ENCODE data around the gene RPL36A.

DNA sequence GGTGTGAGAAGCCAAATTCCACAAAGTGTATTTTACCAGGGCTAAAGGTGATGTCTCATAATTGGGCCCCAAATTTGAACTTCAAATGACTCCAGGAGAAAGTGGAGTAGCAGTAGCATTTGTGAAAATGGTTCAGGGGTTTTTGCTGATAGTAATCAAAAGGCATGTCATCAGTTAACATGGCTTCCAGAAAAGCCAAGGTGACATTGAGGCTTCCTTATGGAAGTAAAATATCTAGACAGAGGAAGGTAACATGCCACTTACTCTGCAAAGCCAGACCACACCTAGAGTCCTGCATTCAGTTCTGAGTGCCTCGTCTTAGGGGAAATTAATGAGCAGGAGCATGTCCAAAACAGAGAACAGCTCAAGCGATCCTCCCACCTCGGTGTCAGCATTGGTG, 2.2 kb upstream of the RPL36A start:
- TF ChIP-seq, protein P1, sequence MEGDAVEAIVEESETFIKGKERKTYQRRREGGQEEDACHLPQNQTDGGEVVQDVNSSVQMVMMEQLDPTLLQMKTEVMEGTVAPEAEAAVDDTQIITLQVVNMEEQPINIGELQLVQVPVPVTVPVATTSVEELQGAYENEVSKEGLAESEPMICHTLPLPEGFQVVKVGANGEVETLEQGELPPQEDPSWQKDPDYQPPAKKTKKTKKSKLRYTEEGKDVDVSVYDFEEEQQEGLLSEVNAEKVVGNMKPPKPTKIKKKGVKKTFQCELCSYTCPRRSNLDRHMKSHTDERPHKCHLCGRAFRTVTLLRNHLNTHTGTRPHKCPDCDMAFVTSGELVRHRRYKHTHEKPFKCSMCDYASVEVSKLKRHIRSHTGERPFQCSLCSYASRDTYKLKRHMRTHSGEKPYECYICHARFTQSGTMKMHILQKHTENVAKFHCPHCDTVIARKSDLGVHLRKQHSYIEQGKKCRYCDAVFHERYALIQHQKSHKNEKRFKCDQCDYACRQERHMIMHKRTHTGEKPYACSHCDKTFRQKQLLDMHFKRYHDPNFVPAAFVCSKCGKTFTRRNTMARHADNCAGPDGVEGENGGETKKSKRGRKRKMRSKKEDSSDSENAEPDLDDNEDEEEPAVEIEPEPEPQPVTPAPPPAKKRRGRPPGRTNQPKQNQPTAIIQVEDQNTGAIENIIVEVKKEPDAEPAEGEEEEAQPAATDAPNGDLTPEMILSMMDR (IDR thresholded peaks at IDR 0.05), result no peak
- TF ChIP-seq POLR2A (IDR thresholded peaks at IDR 0.05), result no peak

All from testis (tissue), 2 donors.